Subcutaneous abdominal adipose tissue (tissue), 5 donors: ENCODE results near the gene CCDC92.

Source experiments
- H3K27ac ChIP-seq: one replicate; pipeline ENCODE4 v1.7.0; 2013; ENCODE audit warnings: low read depth, mild to moderate bottlenecking, inconsistent platforms, low read length, moderate library complexity
- H3K27me3 ChIP-seq, 5 donors: one replicate each; pipeline ENCODE4 v1.7.0; 2013; ENCODE audit warnings: low read length in 5 of 5, inconsistent platforms in 1 of 5; ENCODE audit not compliant: control insufficient read depth in 5 of 5, insufficient read depth in 4 of 5
- H3K36me3 ChIP-seq, 5 donors: one replicate each; pipeline ENCODE4 v1.7.0; 2013; ENCODE audit warnings: low read length in 5 of 5; ENCODE audit not compliant: control insufficient read depth in 5 of 5, insufficient read depth in 5 of 5
- H3K4me1 ChIP-seq, 5 donors: one replicate each; pipeline ENCODE4 v1.7.0; 2013; ENCODE audit warnings: low read length in 5 of 5, mild to moderate bottlenecking in 3 of 5, moderate library complexity in 1 of 5; ENCODE audit not compliant: control insufficient read depth in 5 of 5, insufficient read depth in 5 of 5
- H3K4me3 ChIP-seq, 5 donors: one replicate each; pipeline ENCODE4 v1.7.0; 2013; ENCODE audit warnings: low read length in 5 of 5, low read depth in 1 of 5
- H3K9ac ChIP-seq, 5 donors: one replicate each; pipeline ENCODE4 v1.7.0; 2013; ENCODE audit warnings: low read length in 5 of 5, mild to moderate bottlenecking in 4 of 5, moderate library complexity in 3 of 5
- H3K9me3 ChIP-seq, 5 donors: one replicate each; pipeline ENCODE4 v1.7.0; 2013; ENCODE audit warnings: low read length in 5 of 5; ENCODE audit not compliant: control insufficient read depth in 5 of 5
- donor health status: healthy.
- donor health status: healthy.
- donor health status: healthy.
- donor health status: healthy.
- donor health status: healthy.

Gene CCDC92

DNA sequence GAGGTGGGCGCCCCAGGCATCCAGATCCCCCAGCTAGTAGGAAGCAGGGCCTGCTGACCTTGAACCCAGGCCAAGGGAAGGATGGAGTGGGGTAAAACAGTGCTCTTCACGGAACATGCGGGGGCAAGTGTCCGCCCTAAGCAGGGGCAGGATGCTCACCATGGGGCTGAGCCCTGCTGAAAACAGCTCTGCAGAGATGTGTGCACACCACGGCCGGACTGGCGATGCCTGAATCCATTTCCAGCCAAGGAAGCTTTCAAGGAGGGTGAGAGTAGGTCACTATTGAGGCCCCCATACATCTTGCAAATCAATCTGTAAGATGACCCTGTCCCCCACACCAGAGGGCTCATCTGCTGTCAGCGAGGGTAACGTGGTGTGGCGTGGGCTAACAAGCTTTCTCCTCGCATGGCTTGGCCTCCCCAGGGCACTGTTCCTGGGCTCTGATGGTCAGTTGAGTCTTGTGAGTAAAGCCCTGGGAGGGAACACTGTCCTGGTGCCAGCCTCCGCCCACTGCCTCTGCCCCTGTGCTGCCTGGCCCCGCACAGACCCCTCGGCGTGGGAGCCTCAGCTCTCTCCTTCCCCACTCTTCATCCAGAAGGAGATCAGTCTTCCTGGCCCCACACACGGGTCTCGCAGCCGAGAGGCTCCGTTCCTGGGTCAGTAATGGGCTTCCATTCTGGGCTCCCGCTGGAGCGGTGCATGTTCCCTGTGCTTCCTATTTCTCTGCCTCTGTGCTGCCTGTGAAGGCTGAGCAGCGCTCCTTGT is 69.1 kb downstream of the CCDC92 start:
- no peaks in the 10 kb centered on the region for H3K36me3 ChIP-seq
- H3K4me1 ChIP-seq, result peaks cover 0 to 5% (median 5%) of the 10 kb centered on the region in 5 donors
- H3K9me3 ChIP-seq, result peaks cover 0 to 4% (median 0%) of the 10 kb centered on the region in 5 donors
- no peak overlapping the region for H3K27ac ChIP-seq
- H3K9ac ChIP-seq, result no peak overlapping the region
- peaks cover 0 to 10% (median 5%) of the 10 kb centered on the region in 5 donors for H3K27me3 ChIP-seq
- H3K4me3 ChIP-seq, result no peak overlapping the region

DNA sequence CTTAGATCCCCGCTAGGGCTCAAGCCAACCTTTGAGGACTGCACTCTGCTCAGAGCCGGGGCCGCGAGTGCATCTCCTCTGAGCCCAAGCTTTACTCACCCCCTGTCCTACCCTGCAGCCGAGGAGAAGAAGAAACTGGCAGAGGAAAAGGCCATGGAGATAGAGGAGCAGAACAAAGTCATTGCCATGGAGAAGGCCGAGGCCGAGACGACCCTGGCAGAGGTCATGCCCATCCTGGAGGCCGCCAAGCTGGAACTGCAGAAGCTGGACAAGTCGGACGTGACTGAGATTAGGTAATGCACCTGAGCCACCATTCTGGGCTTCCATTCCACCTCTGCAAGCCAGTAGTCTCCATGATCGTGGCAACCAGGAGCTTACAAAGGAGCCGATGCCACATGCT is 69.8 kb downstream of the CCDC92 start:
- Histone ChIP-seq H3K27ac (no peak overlapping the region), H3K4me3 (no peak overlapping the region), H3K4me1 (peaks cover 0 to 5% (median 4%) of the 10 kb centered on the region in 5 donors), H3K36me3 (no peaks in the 10 kb centered on the region), H3K27me3 (peaks cover 0 to 10% (median 5%) of the 10 kb centered on the region in 5 donors), H3K9me3 (peaks cover 0 to 4% (median 0%) of the 10 kb centered on the region in 5 donors), H3K9ac (no peak overlapping the region)

DNA sequence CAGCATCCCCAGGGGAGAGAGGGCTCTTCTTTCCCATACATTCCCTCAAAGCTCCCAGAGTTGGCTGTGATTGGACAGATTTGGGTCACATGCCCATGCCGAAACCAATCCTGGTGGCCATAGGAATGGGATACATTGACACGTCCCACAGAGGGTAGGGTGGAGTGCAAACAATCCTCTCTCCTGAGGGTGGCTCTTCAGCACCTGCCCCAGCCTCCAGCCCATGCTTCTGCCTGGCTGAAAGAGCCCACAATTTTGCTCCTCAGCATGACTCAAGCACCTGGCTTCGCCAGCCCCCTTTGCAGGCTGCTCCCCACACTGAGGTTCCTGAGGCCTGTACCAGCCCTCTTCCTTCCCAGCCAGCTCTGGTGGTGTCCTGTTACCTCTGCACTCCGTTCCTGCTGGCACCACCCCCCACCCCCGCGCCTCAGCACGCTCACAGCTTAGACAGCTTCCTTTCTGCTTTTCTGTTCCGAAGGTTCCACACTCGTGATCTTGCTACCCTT is 71.7 kb downstream of the CCDC92 start:
- Histone ChIP-seq H3K9me3 (peaks cover 0 to 4% (median 0%) of the 10 kb centered on the region in 5 donors), H3K9ac (no peak overlapping the region)

DNA sequence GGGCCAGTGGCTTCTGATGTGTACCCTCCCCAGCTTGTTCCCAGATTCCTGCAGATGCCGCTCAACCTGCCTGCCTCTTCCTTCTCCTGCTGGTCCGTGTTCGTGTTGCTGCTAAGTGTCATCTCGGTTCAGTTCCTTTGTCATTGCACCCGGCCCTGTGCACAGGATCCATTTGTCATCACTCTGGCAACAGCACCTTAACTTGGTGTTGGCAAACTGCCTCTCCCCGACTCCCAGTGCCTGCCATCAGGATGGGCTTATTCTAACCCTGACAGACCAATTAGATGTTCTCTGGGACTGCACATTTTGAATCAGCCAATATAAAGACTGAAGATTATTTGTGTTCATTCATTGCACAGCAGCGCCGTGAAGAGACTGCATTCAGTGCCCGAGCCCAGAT is 73.3 kb downstream of the CCDC92 start:
- no peak overlapping the region for H3K4me3 ChIP-seq
- peaks cover 0 to 10% (median 5%) of the 10 kb centered on the region in 5 donors for H3K27me3 ChIP-seq
- H3K27ac ChIP-seq, result no peak overlapping the region
- H3K4me1 ChIP-seq, result peaks cover 0 to 8% (median 3%) of the 10 kb centered on the region in 5 donors
- H3K9ac ChIP-seq, result no peak overlapping the region
- H3K36me3 ChIP-seq, result no peaks in the 10 kb centered on the region
- peaks cover 0 to 4% (median 0%) of the 10 kb centered on the region in 5 donors for H3K9me3 ChIP-seq

More for the DNA sequence above, 71.7 kb downstream of the CCDC92 start:
- H3K36me3 ChIP-seq, result no peaks in the 10 kb centered on the region
- H3K4me3 ChIP-seq, result no peak overlapping the region
- H3K27me3 ChIP-seq, result peaks cover 0 to 10% (median 5%) of the 10 kb centered on the region in 5 donors
- H3K27ac ChIP-seq, result no peak overlapping the region
- H3K4me1 ChIP-seq, result peaks cover 0 to 8% (median 3%) of the 10 kb centered on the region in 5 donors

DNA sequence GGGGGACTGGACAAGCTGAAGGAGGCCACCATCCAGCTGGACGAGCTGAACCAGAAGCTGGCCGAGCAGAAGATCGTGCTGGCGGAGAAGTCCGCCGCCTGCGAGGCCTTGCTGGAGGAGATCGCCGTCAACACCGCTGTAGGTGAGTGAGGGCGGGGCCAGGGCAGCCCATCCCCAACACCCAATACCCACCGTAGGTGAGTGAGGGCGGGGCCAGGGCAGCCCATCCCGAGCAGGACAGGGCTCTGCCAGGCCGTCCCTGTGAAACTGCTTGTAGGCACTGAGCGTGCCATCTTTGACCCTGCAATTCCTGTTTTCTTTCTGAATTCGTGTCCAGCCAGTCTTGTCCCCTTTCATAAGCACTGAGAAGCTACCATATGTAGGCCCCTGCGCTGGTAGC is 74.0 kb downstream of the CCDC92 start:
- no peaks in the 10 kb centered on the region for H3K36me3 ChIP-seq
- H3K27me3 ChIP-seq, result peaks cover 0 to 8% (median 4%) of the 10 kb centered on the region in 5 donors
- peaks cover 0 to 8% (median 3%) of the 10 kb centered on the region in 5 donors for H3K4me1 ChIP-seq
- H3K4me3 ChIP-seq, result no peak overlapping the region
- peaks cover 0 to 4% (median 0%) of the 10 kb centered on the region in 5 donors for H3K9me3 ChIP-seq
- no peak overlapping the region for H3K9ac ChIP-seq
- no peak overlapping the region for H3K27ac ChIP-seq

GRCh38 chr12:123897221-123897620 is 75.4 kb downstream of the CCDC92 start:
- Histone ChIP-seq H3K9ac (no peak overlapping the region), H3K9me3 (peaks cover 0 to 4% (median 0%) of the 10 kb centered on the region in 5 donors), H3K27me3 (peaks cover 0 to 8% (median 5%) of the 10 kb centered on the region in 5 donors), H3K27ac (no peak overlapping the region), H3K36me3 (no peaks in the 10 kb centered on the region), H3K4me3 (no peak overlapping the region), H3K4me1 (peaks cover 0 to 8% (median 3%) of the 10 kb centered on the region in 5 donors)

DNA sequence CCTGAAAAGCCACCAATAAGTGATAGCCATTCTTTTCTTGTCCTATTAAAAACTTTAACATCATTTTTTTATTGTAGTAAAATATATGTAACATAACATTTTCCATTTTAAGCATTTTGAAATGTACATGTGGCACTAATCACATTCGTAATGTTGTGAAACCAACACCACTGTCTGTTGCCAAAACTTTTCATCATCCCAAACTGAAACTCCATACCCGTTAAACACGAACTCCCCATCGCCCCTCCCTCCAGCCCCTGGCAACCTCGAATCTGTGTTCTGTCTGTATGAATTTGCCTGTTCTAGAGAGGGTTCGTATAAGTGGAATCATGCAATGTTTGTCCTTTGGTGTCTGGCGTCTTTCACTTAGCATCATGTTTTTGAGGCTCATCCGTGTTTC is 75.9 kb downstream of the CCDC92 start:
- H3K36me3 ChIP-seq, result no peaks in the 10 kb centered on the region
- H3K9me3 ChIP-seq, result peaks cover 0 to 4% (median 0%) of the 10 kb centered on the region in 5 donors
- no peak overlapping the region for H3K27ac ChIP-seq
- peaks cover 0 to 8% (median 3%) of the 10 kb centered on the region in 5 donors for H3K4me1 ChIP-seq
- H3K27me3 ChIP-seq, result peaks cover 0 to 9% (median 8%) of the 10 kb centered on the region in 5 donors
- no peak overlapping the region for H3K9ac ChIP-seq
- H3K4me3 ChIP-seq, result peak overlapping the region in 2 of 5 donors; percentile 20 to 42

- Histone ChIP-seq H3K9ac (no peak overlapping the region), H3K27me3 (peaks cover 2 to 21% (median 9%) of the 10 kb centered on the region in 5 donors), H3K9me3 (no peaks in the 10 kb centered on the region), H3K27ac (no peak overlapping the region), H3K4me3 (no peak overlapping the region), H3K4me1 (peaks cover 0 to 8% (median 3%) of the 10 kb centered on the region in 5 donors), H3K36me3 (no peaks in the 10 kb centered on the region)
Observed at GRCh38 chr12:123895451-123895850, 77.2 kb downstream of the CCDC92 start.

- no peaks in the 10 kb centered on the region for H3K36me3 ChIP-seq
- H3K4me1 ChIP-seq, result peaks cover 0 to 8% (median 3%) of the 10 kb centered on the region in 5 donors
- H3K27me3 ChIP-seq, result peaks cover 2 to 24% (median 9%) of the 10 kb centered on the region in 5 donors
- H3K9me3 ChIP-seq, result no peaks in the 10 kb centered on the region
- no peak overlapping the region for H3K9ac ChIP-seq
- no peak overlapping the region for H3K4me3 ChIP-seq
- no peak overlapping the region for H3K27ac ChIP-seq
Observed at GRCh38 chr12:123894823-123895345, 77.7 kb downstream of the CCDC92 start.

GRCh38 chr12:123893276-123893675 is 79.4 kb downstream of the CCDC92 start:
- H3K9ac ChIP-seq, result no peak overlapping the region
- H3K27me3 ChIP-seq, result peaks cover 2 to 33% (median 12%) of the 10 kb centered on the region in 5 donors
- no peak overlapping the region for H3K4me3 ChIP-seq
- no peaks in the 10 kb centered on the region for H3K36me3 ChIP-seq
- no peak overlapping the region for H3K27ac ChIP-seq
- no peaks in the 10 kb centered on the region for H3K9me3 ChIP-seq
- H3K4me1 ChIP-seq, result peaks cover 0 to 8% (median 3%) of the 10 kb centered on the region in 5 donors
